GM18907 (cell line): ENCODE measurements around the gene JPH4.

Experiments
- ATAC-seq: cut with Tn5 transposase; IDR thresholded peaks from one replicate; pipeline ENCODE4 v1.9.1; 2021; ENCODE audit warnings: mild to moderate bottlenecking, moderate library complexity; ENCODE audit not compliant: unreplicated experiment

The JPH4 gene

DNA sequence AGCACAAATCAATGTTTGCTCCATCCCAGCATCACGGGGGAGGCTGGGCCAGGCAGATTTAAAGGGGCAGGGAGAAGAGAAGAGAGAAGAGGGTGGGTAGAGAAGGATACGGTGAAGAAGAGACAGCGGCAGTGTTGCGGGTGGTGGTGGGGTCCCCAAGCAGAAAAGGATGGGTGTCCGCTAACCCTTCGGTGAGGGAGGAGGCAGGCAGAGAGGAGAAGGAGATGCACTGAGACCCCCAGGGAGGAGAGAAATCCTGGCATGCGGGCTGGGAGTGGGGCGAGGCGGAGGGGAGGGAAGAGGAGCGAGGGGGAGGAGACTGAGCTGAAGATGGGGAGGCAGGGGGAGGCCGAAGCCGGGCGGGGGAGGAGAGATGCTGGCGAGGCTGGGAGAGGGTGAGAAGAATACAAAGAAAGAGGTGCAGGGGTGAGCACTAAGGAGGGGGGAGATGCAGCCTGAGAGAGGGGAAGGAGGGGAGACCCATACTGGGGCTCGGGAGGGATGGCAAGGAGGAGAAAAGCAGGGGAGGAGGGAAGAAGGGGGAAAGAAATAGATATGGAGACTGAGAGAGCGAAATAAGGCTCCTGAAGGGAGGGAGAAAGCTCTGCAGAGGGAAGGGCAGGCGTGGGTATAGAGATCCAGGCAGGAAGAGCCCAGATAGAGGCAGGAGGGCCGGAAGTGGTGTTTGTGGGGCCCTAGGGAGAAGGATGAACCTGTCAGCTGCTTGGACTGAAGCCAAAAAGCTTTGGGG, at the start of gene JPH4:
TSS of gene JPH4 (minus strand) at position 231 of the 751 bp plus-strand sequence. CDS start 1,337 bp downstream, outside the sequence.
- no peak for ATAC-seq

GRCh38 chr14:23627961-23628360, 49.4 kb upstream of the JPH4 start:
- ATAC-seq: no peak

DNA sequence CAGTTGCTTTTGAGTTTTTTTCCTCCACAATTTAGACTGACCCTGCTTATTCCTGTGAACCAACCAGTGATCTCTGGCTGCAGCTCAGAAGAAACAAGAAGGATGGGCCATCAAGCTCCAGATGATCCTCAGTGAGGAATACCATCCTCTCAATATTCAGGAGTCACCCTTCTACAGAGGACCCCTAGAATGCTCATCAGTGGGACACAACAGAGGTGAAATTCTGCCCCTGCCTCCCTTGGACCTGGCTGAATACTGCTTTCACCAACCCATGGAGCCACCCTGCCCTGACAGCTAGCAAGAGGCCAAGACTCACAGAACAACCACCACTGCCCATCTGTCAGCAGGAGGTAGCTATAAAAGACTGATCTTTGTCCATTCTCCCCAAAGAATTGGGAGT, 48.4 kb upstream of the JPH4 start:
- no peak for ATAC-seq

- no peak for ATAC-seq
Measured at GRCh38 chr14:23624830-23625404, 46.3 kb upstream of the JPH4 start.

GRCh38 chr14:23623962-23624361, 45.4 kb upstream of the JPH4 start:
- no peak for ATAC-seq

DNA sequence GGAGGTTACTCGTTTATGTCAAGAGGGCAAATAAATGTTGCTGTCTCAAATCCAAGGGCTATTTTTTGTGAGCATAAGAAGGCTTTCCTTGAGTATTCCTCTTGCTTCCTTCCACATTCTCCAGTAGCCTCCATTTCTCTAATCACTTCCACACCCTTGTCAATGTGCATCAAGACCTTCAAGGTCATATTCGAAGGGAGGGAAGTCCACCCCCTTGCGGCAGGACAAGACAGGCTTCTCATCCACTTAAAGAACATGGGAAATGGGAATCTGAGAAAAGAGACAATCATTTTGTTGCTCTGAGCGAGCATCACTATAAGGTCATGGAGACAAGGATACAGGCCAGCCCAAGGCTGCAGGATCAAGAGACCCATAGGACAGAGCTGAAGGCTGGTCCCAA, 44.4 kb upstream of the JPH4 start:
- ATAC-seq: no peak

- no peak for ATAC-seq
Measured at GRCh38 chr14:23621932-23622730, 43.5 kb upstream of the JPH4 start.

- ATAC-seq: no peak
Measured at GRCh38 chr14:23621204-23621931, 42.8 kb upstream of the JPH4 start.

GRCh38 chr14:23620177-23620702, 41.6 kb upstream of the JPH4 start:
- no peak for ATAC-seq

- ATAC-seq: no peak
Measured at GRCh38 chr14:23618415-23618988, 39.9 kb upstream of the JPH4 start.

DNA sequence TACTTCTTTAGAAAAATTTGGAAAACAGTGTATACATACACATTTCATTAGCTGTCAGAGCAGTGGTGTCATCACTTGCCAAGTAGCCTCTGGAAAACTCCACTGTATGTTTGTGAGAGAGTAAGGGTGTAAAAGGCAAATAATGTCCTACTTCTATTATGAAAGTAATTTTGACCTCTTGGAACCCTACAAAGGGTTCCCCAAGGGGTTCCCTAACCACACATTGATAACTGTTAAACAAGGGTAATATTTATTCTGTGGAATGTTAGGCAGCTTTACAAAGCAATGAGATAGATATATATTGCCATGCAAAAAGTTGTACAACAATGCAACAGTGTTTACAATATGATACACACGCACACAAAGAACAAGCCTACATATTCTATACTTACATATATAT, 38.9 kb upstream of the JPH4 start:
- ATAC-seq: no peak

GRCh38 chr14:23615856-23616255, 37.3 kb upstream of the JPH4 start:
- no peak for ATAC-seq

DNA sequence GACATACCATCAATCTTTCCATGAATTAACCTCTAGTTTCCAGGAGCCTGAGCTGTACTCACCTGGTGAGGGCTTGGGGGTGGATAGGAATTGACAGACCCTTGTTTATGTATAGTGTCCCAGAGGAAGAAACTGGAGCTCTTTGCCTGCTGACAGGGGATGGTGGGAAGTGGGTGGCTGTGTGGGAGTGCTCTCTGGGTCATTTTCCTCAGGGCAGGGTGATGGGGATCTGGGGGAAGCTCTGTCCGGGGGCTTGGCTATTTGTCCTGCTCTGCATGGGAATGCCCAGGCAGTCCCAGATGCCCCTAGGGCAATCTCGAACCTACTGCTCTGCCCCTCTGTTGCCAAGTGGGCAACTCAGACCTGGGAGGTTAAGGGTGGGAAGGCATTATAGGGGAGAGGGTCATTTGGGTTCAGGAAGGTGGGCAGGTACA, 35.8 kb upstream of the JPH4 start:
- ATAC-seq: no peak

- ATAC-seq: no peak
Measured at GRCh38 chr14:23613242-23614070, 34.9 kb upstream of the JPH4 start.

DNA sequence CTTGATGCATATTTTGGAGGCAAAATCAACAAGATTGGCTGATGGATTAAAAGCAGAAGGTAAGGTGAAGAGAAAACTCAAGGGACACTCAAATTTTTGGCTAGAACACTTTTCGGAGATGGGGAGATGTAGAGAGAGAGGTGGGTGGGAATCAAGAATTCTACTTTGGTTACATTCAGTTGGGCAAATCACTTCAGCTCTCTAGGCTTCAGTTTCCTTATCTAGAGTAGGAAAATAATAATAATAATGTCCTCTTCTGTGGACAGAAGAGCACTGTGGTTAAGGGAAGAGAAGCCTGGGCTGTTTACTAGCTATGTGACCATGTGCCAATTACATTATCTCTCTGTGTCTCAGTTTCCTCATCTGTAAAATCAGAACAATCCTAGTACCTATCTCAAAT, 34.2 kb upstream of the JPH4 start:
- no peak for ATAC-seq

DNA sequence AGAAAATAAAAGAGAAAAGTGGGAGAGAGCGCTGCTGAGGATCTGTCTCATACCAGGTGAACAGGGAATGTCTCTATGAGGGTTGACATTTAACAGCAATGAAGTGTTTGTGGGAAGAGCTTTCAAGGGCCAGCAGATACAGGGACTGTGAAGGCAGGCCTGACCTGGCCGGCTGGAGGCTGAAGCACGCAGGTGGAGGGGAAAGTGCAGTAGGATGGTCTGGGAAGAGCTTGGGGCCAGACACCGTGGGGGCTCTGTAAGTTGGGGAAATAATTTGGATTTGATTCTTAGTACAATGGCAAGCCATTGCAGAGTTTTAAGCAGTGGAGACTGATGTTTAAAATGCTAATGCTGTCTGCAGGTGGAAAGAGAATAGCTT, 33.8 kb upstream of the JPH4 start:
- ATAC-seq: no peak

DNA sequence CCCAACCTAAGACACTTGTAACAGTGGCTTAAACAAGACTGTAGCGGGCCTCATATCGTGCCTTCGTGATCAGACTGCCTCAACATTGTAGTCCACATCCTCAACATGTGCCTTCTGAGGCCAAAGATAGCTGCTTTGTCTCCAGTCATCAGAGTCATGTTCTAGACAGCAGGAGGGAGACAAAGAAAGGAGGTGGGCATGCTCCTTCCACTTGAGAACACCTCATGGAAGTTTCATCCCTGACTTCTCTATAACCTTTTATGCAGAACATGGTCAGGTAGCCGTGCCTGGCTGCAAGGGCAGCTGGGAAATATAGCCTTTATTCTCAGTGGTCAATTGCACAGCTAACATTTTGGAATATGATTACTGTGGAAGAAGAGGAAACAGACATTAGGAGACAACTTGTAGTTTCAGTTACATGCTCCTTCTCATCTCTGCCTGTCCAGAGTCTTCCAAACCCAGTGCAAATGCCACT, 32.3 kb upstream of the JPH4 start:
- no peak for ATAC-seq

DNA sequence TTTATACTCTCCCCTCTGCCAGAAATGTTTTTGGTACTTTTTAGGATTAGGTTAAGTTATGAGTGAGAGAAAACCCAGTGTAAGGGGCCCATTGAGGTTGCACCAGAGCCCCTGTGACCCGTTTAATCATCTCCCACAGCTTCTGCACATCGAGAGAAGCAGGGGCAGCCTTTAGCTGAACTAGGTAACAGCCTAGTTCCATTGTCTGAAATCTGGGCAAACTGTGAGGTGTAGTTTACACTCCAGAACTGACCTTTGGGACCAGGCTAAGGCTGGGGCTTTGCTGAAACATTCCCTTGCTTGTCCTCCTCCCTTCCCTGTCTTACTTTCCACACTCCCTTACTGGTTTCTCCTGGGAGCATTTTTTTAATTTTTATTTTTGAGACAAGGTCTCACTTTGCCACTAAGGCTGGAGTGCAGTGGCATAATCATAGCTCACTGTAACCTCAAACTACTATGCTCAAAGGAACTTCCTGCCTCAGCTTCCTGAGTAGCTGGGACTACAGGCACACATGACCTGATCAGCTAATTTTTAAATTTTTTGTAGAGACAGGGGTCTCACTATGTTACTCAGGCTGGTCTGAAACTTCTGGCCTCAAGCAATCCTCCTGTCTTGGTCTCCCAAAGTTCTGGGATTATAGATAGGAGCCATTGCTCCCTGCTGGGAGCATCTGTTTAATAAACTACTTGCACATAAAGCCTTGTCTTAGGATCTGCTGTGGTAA, 31.7 kb upstream of the JPH4 start:
- ATAC-seq: no peak
